ENCODE data around the gene CIC. TPM values are rescaled to one million over a fixed set of nuclear protein-coding genes. Genes with fewer than 3 reads are reported as not detected.
A peak's percentile ranks its signal among the peaks of the same experiment; 100 is the strongest.

Gene CIC
- polyA plus RNA-seq, 2 of the 4 experiments (the other 2 are of a cell fraction), result 7.2 to 56.4 TPM

DNA sequence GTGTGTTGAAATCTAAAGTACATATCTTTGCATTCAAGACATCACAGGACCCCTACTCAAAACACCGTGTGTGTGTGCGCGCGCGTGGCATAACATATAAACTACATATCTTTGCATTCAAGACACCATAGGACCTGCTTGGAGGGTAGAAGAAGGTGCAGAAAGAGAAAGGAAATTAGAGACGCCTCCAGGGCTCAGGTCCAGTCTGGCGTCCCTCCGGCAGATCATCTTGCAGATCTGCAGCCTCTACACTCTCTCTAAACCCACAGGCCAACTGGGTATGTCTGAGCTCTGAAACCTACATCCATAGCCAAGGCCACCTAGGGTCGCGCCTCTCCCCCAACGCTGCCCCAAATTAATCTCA is 34.0 kb downstream of the CIC start:
- peak overlapping the region; percentile 74 to 85 for H3K27ac ChIP-seq
- TF ChIP-seq CBX2 (IDR thresholded peaks at IDR 0.05; ENCODE audit: borderline replicate concordance, low read depth) (no peak), CEBPB (IDR thresholded peaks at IDR 0.05) (no peak), FOSB (CRISPR knock-in tag; IDR thresholded peaks at IDR 0.05) (no peak), HOXB13 (CRISPR knock-in tag; IDR thresholded peaks at IDR 0.05; ENCODE audit: low read depth) (no peak), PHF8 (IDR thresholded peaks at IDR 0.05; ENCODE audit: borderline replicate concordance, low read depth) (no peak), EHMT2 (IDR thresholded peaks at IDR 0.05; ENCODE audit: low read depth) (no peak), HDAC2 (IDR thresholded peaks at IDR 0.05) (no peak), TFCP2L1 (CRISPR knock-in tag; IDR thresholded peaks at IDR 0.05) (no peak), HEYL (CRISPR knock-in tag; IDR thresholded peaks at IDR 0.05) (no peak), EP300 (IDR thresholded peaks at IDR 0.05) (no peak), CHD2 (IDR thresholded peaks at IDR 0.05; ENCODE audit: low read length, partially characterized antibody) (no peak), NPAS2 (CRISPR knock-in tag; IDR thresholded peaks at IDR 0.05; ENCODE audit: borderline replicate concordance) (no peak), NR3C1 (IDR thresholded peaks at IDR 0.05) (no peak)
- TF ChIP-seq, protein P1, sequence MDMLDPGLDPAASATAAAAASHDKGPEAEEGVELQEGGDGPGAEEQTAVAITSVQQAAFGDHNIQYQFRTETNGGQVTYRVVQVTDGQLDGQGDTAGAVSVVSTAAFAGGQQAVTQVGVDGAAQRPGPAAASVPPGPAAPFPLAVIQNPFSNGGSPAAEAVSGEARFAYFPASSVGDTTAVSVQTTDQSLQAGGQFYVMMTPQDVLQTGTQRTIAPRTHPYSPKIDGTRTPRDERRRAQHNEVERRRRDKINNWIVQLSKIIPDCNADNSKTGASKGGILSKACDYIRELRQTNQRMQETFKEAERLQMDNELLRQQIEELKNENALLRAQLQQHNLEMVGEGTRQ (IDR thresholded peaks at IDR 0.05), result no peak
- TF ChIP-seq, protein P2, sequence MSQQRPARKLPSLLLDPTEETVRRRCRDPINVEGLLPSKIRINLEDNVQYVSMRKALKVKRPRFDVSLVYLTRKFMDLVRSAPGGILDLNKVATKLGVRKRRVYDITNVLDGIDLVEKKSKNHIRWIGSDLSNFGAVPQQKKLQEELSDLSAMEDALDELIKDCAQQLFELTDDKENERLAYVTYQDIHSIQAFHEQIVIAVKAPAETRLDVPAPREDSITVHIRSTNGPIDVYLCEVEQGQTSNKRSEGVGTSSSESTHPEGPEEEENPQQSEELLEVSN (IDR thresholded peaks at IDR 0.05; ENCODE audit: borderline replicate concordance, low read depth), result no peak
- H3K4me2 ChIP-seq, result peak overlapping the region; percentile 90
- H3K9me3 ChIP-seq, result no peaks in the 10 kb centered on the region
- POLR2A ChIA-PET, result interaction anchor here (0.5 to 1.3 kb wide), 9 partner anchors 20 to 189 kb away, joined by 3 to 13 read pairs (median 5); partner anchors contain the start of gene GSK3A
- peak overlapping the region; percentile 65 for H3K4me3 ChIP-seq
- H3K4me1 ChIP-seq, result peaks cover 19% of the 10 kb centered on the region
- FAIRE-seq (peak; percentile 72), DNase-seq (ENCODE audit: low read depth in 1 of 2, low spot score in 1 of 2) (no peak), ATAC-seq (no peak)
- CTCF ChIA-PET, result interaction anchor here (1.0 to 23.7 kb wide), 7 partner anchors 12 to 194 kb away, joined by 3 to 616 read pairs (median 6); partner anchors contain the start of genes GSK3A and TMEM145
- 90% methylated on average over 11 of the region's 11 CpGs for WGBS (ENCODE audit: missing lambda C conversion rate)

DNA sequence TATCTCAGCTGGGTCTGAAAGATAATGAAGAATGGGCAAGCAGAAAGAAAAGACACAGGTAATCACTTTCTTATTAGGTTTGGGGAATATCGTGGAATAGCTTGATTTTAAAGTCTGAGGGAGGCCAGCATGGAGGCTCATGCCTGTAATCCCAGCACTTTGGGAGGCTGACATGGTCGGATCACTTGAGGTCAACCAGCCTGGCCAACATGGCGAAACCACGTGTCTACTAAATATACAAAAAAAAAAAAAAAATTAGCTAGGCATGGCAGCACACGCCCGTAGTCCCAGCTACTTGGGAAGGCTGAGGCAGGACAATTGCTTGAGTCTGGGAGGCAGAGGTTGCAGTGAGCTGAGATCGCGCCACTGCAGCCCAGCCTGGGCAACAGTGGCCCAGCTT is 34.8 kb downstream of the CIC start:
- Histone ChIP-seq H3K9me3 (no peaks in the 10 kb centered on the region), H3K27ac (peak overlapping the region in 1 of 2 experiments; percentile 85; a peak in 3 of 6 replicates), H3K4me1 (peaks cover 19% of the 10 kb centered on the region), H3K4me2 (no peak overlapping the region), H3K4me3 (no peak overlapping the region)
- peak; percentile 68 for FAIRE-seq
- ChIA-PET CTCF (interaction anchor here (0.6 to 23.7 kb wide), 9 partner anchors 11 to 398 kb away, joined by 3 to 616 read pairs (median 5); partner anchors contain the start of genes GSK3A, POU2F2 and TMEM145), POLR2A (no interaction called here)
- 89% methylated on average over 8 of the region's 8 CpGs for WGBS (ENCODE audit: missing lambda C conversion rate)
- ATAC-seq, result no peak
- no peak for DNase-seq (ENCODE audit: low read depth in 1 of 2, low spot score in 1 of 2)
- TF ChIP-seq, protein P3, sequence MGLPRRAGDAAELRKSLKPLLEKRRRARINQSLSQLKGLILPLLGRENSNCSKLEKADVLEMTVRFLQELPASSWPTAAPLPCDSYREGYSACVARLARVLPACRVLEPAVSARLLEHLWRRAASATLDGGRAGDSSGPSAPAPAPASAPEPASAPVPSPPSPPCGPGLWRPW (IDR thresholded peaks at IDR 0.05), result no peak
- TF ChIP-seq, protein P1 (IDR thresholded peaks at IDR 0.05), result no peak
- TF ChIP-seq POLR2AphosphoS2 (conservative IDR thresholded peaks at IDR 0.05; ENCODE audit: low read length), result no peak

DNA sequence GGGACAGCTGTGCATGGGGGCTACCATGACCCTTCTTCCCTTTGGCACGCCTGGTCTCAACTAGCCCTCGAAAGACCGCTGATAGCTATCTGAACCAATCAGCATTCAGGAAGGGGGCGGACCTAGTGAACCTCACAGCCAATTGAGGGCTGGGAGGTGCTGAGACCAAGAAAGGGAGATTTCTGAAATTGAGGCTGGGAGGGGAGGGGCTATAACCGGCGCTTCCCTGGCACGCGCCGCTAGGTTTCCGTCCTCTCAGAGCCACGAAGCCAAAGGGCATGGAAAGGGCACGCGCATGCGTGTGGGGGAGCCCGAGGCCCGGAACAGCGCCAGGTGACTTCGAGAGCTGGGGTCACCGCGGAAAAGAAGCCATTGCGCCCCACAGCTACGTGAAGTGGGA is 37.6 kb downstream of the CIC start:
- POLR2A ChIA-PET, result interaction anchor here (1.6 kb wide), 1 partner anchor 63 kb away, joined by 4 read pairs; no protein-coding TSS in a partner anchor
- WGBS (ENCODE audit: missing lambda C conversion rate), result 95% methylated on average over 22 of the region's 22 CpGs
- H3K4me3 ChIP-seq, result no peak overlapping the region
- DNase-seq (ENCODE audit: low read depth in 1 of 2, low spot score in 1 of 2) (no peak), ATAC-seq (no peak), FAIRE-seq (no peak)
- peaks cover 13% of the 10 kb centered on the region for H3K4me1 ChIP-seq
- no peaks in the 10 kb centered on the region for H3K9me3 ChIP-seq
- no peak overlapping the region for H3K27ac ChIP-seq
- CTCF ChIA-PET, result interaction anchor here (0.8 to 23.7 kb wide), 4 partner anchors 9 to 64 kb away, joined by 3 to 616 read pairs (median 121); partner anchors contain the start of genes GSK3A and TMEM145
- H3K4me2 ChIP-seq, result no peak overlapping the region
- TF ChIP-seq EHF (CRISPR knock-in tag; IDR thresholded peaks at IDR 0.05) (no peak), NFE2L2 (conservative IDR thresholded peaks at IDR 0.05; ENCODE audit: low read length) (no peak), TFCP2L1 (CRISPR knock-in tag; IDR thresholded peaks at IDR 0.05) (no peak), JUN (IDR thresholded peaks at IDR 0.05) (no peak), RNF2 (IDR thresholded peaks at IDR 0.05; ENCODE audit: borderline replicate concordance, low read depth) (no peak)
- TF ChIP-seq, protein P4, sequence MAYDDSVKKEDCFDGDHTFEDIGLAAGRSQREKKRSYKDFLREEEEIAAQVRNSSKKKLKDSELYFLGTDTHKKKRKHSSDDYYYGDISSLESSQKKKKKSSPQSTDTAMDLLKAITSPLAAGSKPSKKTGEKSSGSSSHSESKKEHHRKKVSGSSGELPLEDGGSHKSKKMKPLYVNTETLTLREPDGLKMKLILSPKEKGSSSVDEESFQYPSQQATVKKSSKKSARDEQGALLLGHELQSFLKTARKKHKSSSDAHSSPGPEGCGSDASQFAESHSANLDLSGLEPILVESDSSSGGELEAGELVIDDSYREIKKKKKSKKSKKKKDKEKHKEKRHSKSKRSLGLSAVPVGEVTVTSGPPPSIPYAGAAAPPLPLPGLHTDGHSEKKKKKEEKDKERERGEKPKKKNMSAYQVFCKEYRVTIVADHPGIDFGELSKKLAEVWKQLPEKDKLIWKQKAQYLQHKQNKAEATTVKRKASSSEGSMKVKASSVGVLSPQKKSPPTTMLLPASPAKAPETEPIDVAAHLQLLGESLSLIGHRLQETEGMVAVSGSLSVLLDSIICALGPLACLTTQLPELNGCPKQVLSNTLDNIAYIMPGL (CRISPR knock-in tag; IDR thresholded peaks at IDR 0.05; ENCODE audit: borderline replicate concordance), result no peak
- TF ChIP-seq, protein P5, sequence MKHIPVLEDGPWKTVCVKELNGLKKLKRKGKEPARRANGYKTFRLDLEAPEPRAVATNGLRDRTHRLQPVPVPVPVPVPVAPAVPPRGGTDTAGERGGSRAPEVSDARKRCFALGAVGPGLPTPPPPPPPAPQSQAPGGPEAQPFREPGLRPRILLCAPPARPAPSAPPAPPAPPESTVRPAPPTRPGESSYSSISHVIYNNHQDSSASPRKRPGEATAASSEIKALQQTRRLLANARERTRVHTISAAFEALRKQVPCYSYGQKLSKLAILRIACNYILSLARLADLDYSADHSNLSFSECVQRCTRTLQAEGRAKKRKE (CRISPR knock-in tag; IDR thresholded peaks at IDR 0.05; ENCODE audit: low read depth), result no peak
- TF ChIP-seq, protein P6, sequence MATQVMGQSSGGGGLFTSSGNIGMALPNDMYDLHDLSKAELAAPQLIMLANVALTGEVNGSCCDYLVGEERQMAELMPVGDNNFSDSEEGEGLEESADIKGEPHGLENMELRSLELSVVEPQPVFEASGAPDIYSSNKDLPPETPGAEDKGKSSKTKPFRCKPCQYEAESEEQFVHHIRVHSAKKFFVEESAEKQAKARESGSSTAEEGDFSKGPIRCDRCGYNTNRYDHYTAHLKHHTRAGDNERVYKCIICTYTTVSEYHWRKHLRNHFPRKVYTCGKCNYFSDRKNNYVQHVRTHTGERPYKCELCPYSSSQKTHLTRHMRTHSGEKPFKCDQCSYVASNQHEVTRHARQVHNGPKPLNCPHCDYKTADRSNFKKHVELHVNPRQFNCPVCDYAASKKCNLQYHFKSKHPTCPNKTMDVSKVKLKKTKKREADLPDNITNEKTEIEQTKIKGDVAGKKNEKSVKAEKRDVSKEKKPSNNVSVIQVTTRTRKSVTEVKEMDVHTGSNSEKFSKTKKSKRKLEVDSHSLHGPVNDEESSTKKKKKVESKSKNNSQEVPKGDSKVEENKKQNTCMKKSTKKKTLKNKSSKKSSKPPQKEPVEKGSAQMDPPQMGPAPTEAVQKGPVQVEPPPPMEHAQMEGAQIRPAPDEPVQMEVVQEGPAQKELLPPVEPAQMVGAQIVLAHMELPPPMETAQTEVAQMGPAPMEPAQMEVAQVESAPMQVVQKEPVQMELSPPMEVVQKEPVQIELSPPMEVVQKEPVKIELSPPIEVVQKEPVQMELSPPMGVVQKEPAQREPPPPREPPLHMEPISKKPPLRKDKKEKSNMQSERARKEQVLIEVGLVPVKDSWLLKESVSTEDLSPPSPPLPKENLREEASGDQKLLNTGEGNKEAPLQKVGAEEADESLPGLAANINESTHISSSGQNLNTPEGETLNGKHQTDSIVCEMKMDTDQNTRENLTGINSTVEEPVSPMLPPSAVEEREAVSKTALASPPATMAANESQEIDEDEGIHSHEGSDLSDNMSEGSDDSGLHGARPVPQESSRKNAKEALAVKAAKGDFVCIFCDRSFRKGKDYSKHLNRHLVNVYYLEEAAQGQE (IDR thresholded peaks at IDR 0.05), result no peak

All from A549 (cell line).